ENCODE data around the gene SCARB1.

DNA sequence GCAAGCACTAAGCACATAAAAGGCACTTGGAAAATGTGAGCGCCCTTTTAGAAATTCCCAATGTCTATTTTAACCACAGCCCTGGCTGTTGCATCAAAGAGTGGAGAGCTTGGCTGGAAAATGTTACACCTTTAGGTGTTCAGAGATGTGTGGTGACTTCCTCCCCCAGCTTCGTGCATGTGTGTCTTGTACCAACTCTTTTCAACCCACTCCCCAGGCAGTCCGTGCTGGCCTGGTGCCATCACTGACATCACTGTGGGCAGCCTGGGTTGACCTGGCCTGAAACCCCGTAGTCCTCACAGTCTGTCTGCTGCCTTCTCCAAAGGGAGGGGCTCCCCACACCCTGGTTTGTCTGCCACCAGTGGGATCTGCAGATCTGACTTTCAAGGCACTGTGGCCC is 101.8 kb downstream of the SCARB1 start:
- TF ChIP-seq, protein P1, sequence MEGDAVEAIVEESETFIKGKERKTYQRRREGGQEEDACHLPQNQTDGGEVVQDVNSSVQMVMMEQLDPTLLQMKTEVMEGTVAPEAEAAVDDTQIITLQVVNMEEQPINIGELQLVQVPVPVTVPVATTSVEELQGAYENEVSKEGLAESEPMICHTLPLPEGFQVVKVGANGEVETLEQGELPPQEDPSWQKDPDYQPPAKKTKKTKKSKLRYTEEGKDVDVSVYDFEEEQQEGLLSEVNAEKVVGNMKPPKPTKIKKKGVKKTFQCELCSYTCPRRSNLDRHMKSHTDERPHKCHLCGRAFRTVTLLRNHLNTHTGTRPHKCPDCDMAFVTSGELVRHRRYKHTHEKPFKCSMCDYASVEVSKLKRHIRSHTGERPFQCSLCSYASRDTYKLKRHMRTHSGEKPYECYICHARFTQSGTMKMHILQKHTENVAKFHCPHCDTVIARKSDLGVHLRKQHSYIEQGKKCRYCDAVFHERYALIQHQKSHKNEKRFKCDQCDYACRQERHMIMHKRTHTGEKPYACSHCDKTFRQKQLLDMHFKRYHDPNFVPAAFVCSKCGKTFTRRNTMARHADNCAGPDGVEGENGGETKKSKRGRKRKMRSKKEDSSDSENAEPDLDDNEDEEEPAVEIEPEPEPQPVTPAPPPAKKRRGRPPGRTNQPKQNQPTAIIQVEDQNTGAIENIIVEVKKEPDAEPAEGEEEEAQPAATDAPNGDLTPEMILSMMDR (IDR thresholded peaks at IDR 0.05; ENCODE audit: low read length) = no peak
- no peak for TF ChIP-seq EZH2 (IDR thresholded peaks at IDR 0.05; ENCODE audit: borderline replicate concordance, low read length)
